COLO668 (cell line): ENCODE data around the gene DOK6.

Source experiments
- DNase-seq: peaks from one replicate; lab custom pipeline; 2025; ENCODE audit not compliant: unreplicated experiment; lab: John Stamatoyannopoulos, UW

The DOK6 gene

DNA sequence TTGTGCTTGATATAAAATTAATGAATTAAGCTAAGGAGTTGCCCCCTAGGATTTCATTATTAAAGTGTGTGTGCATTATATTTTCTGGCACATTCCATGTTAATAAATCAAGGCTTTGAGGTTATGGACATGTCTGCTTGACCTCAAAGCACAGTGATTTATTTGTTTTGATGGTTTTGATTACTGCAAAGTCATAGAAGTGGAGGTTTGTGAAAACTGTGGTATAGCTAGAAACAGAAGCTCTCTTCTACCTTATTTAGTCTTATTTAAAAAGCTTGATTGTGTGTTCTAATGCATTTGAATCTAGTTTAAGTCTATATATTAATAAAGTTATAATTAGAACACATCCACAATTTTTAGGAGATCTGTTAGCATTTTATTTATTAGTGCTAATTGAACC is 32.2 kb downstream of the DOK6 start:
- no peak for DNase-seq

DNA sequence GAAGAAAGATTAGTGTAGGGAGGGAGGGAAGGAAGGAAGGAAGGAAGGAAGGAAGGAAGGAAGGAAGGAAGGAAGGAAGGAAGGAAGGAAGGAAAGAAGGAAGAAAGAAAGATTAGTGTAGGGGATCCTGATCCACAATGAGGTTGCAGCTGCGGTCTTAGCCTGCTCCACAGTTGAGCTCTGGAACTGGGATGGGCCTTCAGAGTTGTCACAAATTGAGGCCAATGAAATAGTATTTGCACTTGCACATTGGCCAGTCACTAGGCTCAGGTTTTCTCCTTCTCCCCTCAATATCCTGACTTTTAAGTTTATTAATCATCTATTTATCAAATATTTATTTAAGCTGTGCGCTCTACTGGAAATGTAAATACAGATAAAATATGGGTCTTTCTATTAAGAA is 34.3 kb downstream of the DOK6 start:
- DNase-seq, result no peak

GRCh38 chr18:69444221-69444620 is 43.5 kb downstream of the DOK6 start:
- no peak for DNase-seq

- no peak for DNase-seq
These were observed 47.2 kb downstream of the DOK6 start for GRCh38 chr18:69447886-69448285.

DNA sequence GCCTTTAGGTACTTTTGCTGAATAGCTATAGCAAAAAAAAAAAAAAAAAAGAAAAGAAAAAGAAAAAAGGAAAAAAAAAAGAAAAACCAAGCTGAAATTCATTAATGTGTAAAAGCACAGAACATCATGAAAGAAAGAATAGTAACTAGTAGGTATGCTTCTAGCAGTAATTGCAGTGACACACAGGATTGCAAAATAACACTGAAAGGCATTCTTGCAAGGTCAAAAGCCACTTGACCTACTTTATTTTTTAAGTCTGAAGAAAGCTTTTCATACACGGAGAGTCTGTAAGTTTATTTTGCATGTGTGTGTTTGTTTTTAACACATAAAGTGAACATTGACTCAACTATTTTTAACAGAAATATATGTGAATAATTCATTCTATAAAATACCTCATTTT is 54.4 kb downstream of the DOK6 start:
- no peak for DNase-seq

- DNase-seq, result no peak
These were observed 68.8 kb downstream of the DOK6 start for GRCh38 chr18:69469444-69469919.

GRCh38 chr18:69480460-69480859 is 79.8 kb downstream of the DOK6 start:
- no peak for DNase-seq

GRCh38 chr18:69483574-69483973 is 82.9 kb downstream of the DOK6 start:
- no peak for DNase-seq

GRCh38 chr18:69484699-69485396 is 84.2 kb downstream of the DOK6 start:
- DNase-seq, result no peak

DNA sequence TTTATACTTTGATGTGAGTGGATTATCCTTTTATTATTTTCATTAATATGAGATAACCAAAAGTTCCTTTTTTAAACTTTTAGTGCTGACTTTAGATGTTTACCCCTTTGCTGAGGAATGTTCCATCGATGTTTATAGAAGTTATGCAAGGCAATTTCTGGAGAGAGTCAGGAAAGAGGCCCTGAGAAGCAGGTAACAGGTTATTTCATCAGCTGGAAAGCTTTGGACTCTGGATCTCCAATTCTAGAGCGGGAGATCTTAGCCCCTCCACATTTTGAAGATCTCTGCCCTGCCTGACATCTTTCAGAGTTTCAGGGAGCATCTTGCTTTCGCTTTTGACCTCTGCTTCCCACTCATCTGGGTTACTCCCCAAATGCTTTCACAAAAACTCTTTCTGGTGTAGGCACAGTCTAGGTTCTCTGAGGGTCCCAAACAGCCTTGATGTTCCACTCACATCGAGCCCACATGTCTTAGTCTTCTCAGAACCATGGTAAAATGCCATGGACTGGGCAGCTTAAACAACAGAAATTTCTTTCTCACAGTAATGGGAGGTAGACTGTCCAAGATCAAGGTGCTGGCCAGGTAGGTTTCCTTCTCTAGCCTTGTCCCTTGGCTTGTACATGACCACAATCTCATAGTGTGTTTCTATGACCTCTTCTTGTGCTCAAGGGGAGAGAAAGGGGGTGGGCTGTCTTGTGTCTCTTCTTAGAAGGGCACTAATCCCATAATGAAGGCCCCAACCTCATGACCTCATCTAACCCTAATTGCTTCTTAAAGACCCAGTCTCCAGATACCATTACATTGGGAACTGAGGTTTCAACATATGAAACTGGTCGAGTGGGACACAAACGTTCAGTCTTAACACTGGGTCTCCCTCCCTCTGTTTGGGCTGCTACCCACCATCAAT is 87.1 kb downstream of the DOK6 start:
- no peak for DNase-seq

GRCh38 chr18:69490072-69490471 is 89.4 kb downstream of the DOK6 start:
- no peak for DNase-seq

GRCh38 chr18:69490813-69491212 is 90.1 kb downstream of the DOK6 start:
- DNase-seq, result no peak

GRCh38 chr18:69491576-69491975 is 90.9 kb downstream of the DOK6 start:
- DNase-seq, result no peak

- DNase-seq, result no peak
These were observed 92.2 kb downstream of the DOK6 start for GRCh38 chr18:69492861-69493260.

DNA sequence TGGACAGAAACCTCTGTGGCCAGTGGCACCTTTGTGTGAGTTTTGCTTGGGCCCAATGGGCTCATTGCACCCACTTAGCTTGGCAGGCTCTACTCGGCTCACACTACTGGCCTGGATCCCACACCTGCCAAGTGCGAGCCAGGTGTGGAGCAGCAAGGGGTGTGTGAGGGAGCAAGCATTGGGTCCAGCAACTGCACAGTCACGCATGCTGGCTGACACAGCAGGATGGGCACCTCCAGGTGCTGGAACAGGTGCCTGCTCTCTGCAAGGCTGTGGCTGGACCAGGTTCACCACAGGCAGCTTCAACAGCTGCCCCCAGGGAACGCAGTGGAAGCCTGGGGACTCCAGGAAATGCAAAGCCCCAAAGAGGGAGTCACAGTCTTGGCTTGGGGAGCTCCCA is 94.2 kb downstream of the DOK6 start:
- peak; percentile 71 for DNase-seq

GRCh38 chr18:69495338-69495737 is 94.7 kb downstream of the DOK6 start:
- no peak for DNase-seq

GRCh38 chr18:69495841-69496533 is 95.3 kb downstream of the DOK6 start:
- no peak for DNase-seq

GRCh38 chr18:69518989-69519388 is 118.3 kb downstream of the DOK6 start:
- DNase-seq, result no peak

DNA sequence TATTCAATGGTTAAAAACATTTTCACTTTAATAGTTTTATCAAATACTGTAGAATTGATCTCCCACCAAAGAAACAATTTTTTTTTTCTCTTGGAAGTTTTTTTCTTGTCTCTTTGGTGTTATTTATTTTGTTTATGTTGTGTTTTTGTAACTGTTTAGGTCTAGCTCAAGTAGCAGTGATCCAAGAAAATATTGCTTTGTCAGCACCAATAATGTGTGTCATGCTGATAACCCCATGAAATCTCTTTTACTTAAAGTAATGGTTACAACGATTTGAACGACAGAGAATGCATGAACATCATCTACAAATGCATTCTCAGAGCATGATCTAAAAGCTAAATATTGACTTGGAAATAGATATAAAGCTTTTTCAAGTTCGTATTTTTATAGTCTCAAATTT is 122.9 kb downstream of the DOK6 start:
- DNase-seq, result no peak

DNA sequence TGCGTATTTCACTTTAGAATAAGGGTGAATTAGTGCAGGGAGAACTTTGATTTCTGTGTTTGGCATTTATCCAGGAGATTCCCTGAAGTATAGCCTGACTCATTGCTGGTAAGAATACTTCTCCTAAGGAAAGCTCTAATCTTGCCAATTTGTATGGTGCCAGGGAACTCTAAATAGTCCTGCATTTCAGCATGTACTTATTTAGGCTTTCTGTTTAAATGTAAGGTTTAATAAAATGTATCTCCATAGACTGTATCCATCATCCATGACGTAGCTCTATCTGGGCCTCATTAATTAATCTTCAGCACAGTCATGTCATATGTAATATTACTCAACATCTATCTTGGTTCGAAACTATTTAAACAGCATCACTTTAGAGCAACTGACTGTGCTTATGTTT is 127.7 kb downstream of the DOK6 start:
- DNase-seq, result no peak

DNA sequence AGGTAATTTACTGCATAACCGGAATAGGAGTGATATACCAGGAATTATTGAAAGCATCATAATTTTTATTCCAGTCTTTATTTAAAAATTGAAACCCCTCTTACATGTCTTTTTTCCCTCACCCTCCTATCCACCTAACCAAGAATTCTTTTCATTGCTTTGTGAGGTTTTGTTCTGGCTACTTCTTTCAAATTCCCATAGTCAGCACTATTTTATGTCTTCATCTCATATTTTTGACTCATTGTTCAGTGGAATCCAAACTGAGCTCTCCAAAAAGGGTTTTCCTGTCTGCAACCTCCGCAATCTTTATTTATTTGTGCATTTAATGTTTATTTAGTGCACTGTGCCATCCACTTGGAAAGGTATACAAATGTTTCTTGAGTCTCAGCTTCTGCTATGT is 128.5 kb downstream of the DOK6 start:
- DNase-seq, result no peak

- DNase-seq, result no peak
These were observed 131.3 kb downstream of the DOK6 start for GRCh38 chr18:69531973-69532372.
